Kidney (tissue), 14 donors: ENCODE data around the gene ARHGEF7. TPM values are rescaled to one million over a fixed set of nuclear protein-coding genes. Genes with fewer than 3 reads are reported as not detected.

Source experiments
- DNase-seq, 5 donors: peaks; one replicate each; pipeline ENCODE4 v3.0.0-alpha.2; 2013 to 2020
- FAIRE-seq: peaks from 2 replicates; lab custom pipeline; 2012; peaks lifted over from hg19 to GRCh38; lab: Jason Lieb, UNC
- H3K27ac ChIP-seq, 2 donors: one replicate each; pipeline ENCODE4 v1.7.0; 2013; ENCODE audit warnings: low read depth in 2 of 2, low read length in 2 of 2, inconsistent platforms in 1 of 2
- H3K27me3 ChIP-seq: one replicate; pipeline ENCODE4 v1.7.1; 2013; ENCODE audit warnings: low read length, inconsistent platforms; ENCODE audit not compliant: control insufficient read depth, insufficient read depth
- H3K36me3 ChIP-seq, 3 donors: one replicate each; pipeline versions ENCODE4 v1.7.0 to v1.7.1; 2013; ENCODE audit warnings: low read length in 3 of 3, control low read depth in 1 of 3, inconsistent platforms in 1 of 3; ENCODE audit not compliant: insufficient read depth in 3 of 3, control insufficient read depth in 2 of 3
- H3K4me1 ChIP-seq, 3 donors: one replicate each; pipeline versions ENCODE4 v1.7.0 to v1.7.1; 2013; ENCODE audit warnings: low read length in 3 of 3, inconsistent platforms in 1 of 3, low read depth in 1 of 3; ENCODE audit not compliant: control insufficient read depth in 2 of 3, insufficient read depth in 2 of 3
- H3K4me3 ChIP-seq, 3 donors: one replicate each; pipeline versions ENCODE4 v1.7.0 to v1.8.1; 2013; ENCODE audit warnings: low read length in 3 of 3, control low read depth in 1 of 3, inconsistent platforms in 1 of 3
- H3K9ac ChIP-seq, 3 donors: one replicate each; pipeline versions ENCODE4 v1.7.0 to v1.7.1; 2013; ENCODE audit warnings: low read length in 3 of 3, control low read depth in 1 of 3, inconsistent platforms in 1 of 3
- H3K9me3 ChIP-seq, 3 donors: one replicate each; pipeline versions ENCODE4 v1.7.0 to v1.7.1; 2013; ENCODE audit warnings: low read length in 3 of 3, control low read depth in 1 of 3, inconsistent platforms in 1 of 3; ENCODE audit not compliant: control insufficient read depth in 2 of 3, insufficient read depth in 1 of 3
- CTCF ChIP-seq: IDR thresholded peaks from 3 replicates; pipeline ENCODE4 v1.5.1; 2012; ENCODE audit warnings: mild to moderate bottlenecking, moderate library complexity, borderline replicate concordance; ENCODE audit not compliant: insufficient read depth; ENCODE audit errors: extremely low read depth
- intact Hi-C: fragments of 100-400 bp; cut with DNase I; formaldehyde crosslinking; loops from one replicate; pipeline ENCODE4 v1.11.1; 2022
- polyA plus RNA-seq: library from polyadenylated mRNA; stranded (reverse); fragments of 350-450 nt; fragmentation: Illumina TruSeq; extraction: RNeasy Lipid Tissue Mini Kit (QIAGEN cat#74804); gene quantifications from one replicate; pipeline ENCODE4 v1.2.3, GENCODE V29; 2014; ENCODE audit warnings: low read depth, low replicate concordance; ENCODE audit not compliant: insufficient read depth
- total RNA-seq: library from RNA; stranded (reverse); fragmentation: NEBNext Ultra II Directional; extraction: Animal tissue kit (Norgen Biotek cat#: 25700); gene quantifications from one replicate; pipeline ENCODE4 v1.2.1, GENCODE V29; 2021
- donor health status: control.
- donor health status: control.
- donor health status: control.
- donor health status: control.
- donor health status: control.
- donor health status: DM: yes; HTN: yes; CAD: no.
- donor health status: Normal renal cell carcinoma (clear cell type).

Gene ARHGEF7
- total and polyA plus RNA-seq, 2 donors from 2014 or later: 17.9 to 56.4 TPM

GRCh38 chr13:111139873-111140561 is 24.9 kb downstream of the ARHGEF7 start:
- H3K36me3 ChIP-seq: no peaks in the 10 kb centered on the region
- H3K27me3 ChIP-seq: no peaks in the 10 kb centered on the region
- intact Hi-C loops: no loop called here
- no peak for TF ChIP-seq CTCF
- no peak overlapping the region for H3K27ac ChIP-seq
- no peak overlapping the region for H3K9ac ChIP-seq
- FAIRE-seq: no peak
- H3K4me1 ChIP-seq: no peaks in the 10 kb centered on the region
- H3K9me3 ChIP-seq: no peaks in the 10 kb centered on the region
- DNase-seq: no peak
- H3K4me3 ChIP-seq: no peak overlapping the region

- H3K4me1 ChIP-seq: no peaks in the 10 kb centered on the region
- DNase-seq (no peak), FAIRE-seq (no peak)
- H3K4me3 ChIP-seq: no peak overlapping the region
- H3K27me3 ChIP-seq: no peaks in the 10 kb centered on the region
- H3K9ac ChIP-seq: no peak overlapping the region
- intact Hi-C loops: no loop called here
- H3K9me3 ChIP-seq: no peaks in the 10 kb centered on the region
- no peak overlapping the region for H3K27ac ChIP-seq
- no peak for TF ChIP-seq CTCF
- no peaks in the 10 kb centered on the region for H3K36me3 ChIP-seq
These were observed 25.5 kb downstream of the ARHGEF7 start for GRCh38 chr13:111140562-111141105.

- no peaks in the 10 kb centered on the region for H3K36me3 ChIP-seq
- FAIRE-seq: no peak
- intact Hi-C loops: no loop called here
- H3K9me3 ChIP-seq: no peaks in the 10 kb centered on the region
- H3K9ac ChIP-seq: no peak overlapping the region
- H3K27ac ChIP-seq: no peak overlapping the region
- no peak for TF ChIP-seq CTCF
- H3K4me3 ChIP-seq: no peak overlapping the region
- no peaks in the 10 kb centered on the region for H3K27me3 ChIP-seq
- H3K4me1 ChIP-seq: no peaks in the 10 kb centered on the region
- DNase-seq: no peak
These were observed 27.4 kb downstream of the ARHGEF7 start for GRCh38 chr13:111142472-111142871.
